Activated naive CD4-positive, alpha-beta T cell treated with anti-CD3 and anti-CD28 coated beads, Interleukin-2, amount 10 ng/mL, durations not matched to agents 7 days and 5 days (primary cell): ENCODE data around the gene CRACDL.
A peak's percentile ranks its signal among the peaks of the same experiment; 100 is the strongest.

ENCODE experiments used
- CTCF ChIA-PET: fragments of 350-600 bp; sonication (Branson Sonifier 250); formaldehyde crosslinking; loops from one replicate; lab custom pipeline; 2021; ENCODE audit warnings: antibody characterized with exemption; lab: Charles Lee
- DNase-seq: peaks from one replicate; pipeline ENCODE4 v3.0.0-alpha.2; 2020
- H3K27ac Mint-ChIP-seq: one replicate; pipeline ENCODE4 v1.8.0; 2021; ENCODE audit warnings: mild to moderate bottlenecking, moderate library complexity, mixed read lengths
- H3K27me3 Mint-ChIP-seq: one replicate; pipeline ENCODE4 v1.8.0; 2021; ENCODE audit warnings: mild to moderate bottlenecking, mixed read lengths
- H3K36me3 Mint-ChIP-seq: one replicate; pipeline ENCODE4 v1.8.0; 2021; ENCODE audit warnings: mixed read lengths
- H3K4me1 Mint-ChIP-seq: one replicate; pipeline ENCODE4 v1.8.0; 2021; ENCODE audit warnings: mixed read lengths
- H3K4me3 Mint-ChIP-seq: one replicate; pipeline ENCODE4 v1.8.0; 2021; ENCODE audit warnings: mild to moderate bottlenecking, moderate library complexity, mixed read lengths
- H3K9me3 Mint-ChIP-seq: one replicate; pipeline ENCODE4 v1.8.0; 2021; ENCODE audit warnings: mixed read lengths

Gene CRACDL

DNA sequence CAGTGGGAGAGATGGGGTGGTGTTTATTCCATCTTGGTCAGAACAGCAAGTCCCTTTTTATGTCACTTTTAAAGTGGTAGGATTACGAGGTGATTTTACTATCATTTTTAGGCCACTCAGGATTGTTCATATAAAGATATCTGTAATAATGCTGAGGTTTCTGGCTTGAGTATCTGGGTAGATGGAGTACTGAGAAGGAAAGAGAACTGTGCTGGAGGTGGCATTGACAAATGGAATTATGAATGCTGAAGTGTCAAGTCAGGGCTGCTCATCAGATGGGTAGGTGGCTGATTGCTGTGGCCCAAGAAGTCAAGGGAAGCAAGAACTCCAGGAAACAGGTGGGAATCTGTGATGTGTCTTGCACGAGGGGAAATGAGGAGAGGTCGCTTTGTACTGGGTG, 119.7 kb downstream of the CRACDL start:
- H3K4me1 Mint-ChIP-seq = peaks cover 2% of the 10 kb centered on the region
- no peak overlapping the region for H3K27ac Mint-ChIP-seq

DNA sequence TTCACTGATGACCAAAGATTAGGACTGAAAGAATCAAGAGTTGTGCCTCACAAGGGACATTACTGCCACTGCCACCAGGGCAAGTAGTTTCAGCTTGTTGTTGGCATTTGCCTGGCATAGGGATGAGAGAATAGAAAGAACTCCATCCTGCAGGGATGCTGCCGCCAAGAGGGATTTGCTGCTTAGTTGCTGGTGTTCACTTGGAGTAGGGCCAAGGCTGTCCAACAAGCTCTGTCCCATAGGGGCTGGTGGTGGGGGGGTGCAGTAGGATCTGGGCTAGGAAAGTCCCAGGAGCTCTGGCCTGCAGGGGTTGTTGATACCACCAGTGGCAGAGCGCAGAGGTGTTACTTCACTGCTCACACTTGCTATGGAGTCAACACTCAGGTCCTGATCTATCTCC, 120.2 kb downstream of the CRACDL start:
- no peak overlapping the region for H3K4me3 Mint-ChIP-seq
- H3K27ac Mint-ChIP-seq = no peak overlapping the region
- CTCF ChIA-PET = no interaction called here

More for the DNA sequence above, 119.7 kb downstream of the CRACDL start:
- Mint-ChIP-seq H3K27me3 (peaks cover 39% of the 10 kb centered on the region), H3K4me3 (no peak overlapping the region), H3K36me3 (no peaks in the 10 kb centered on the region), H3K9me3 (no peaks in the 10 kb centered on the region)
- no peak for DNase-seq
- CTCF ChIA-PET = no interaction called here

DNA sequence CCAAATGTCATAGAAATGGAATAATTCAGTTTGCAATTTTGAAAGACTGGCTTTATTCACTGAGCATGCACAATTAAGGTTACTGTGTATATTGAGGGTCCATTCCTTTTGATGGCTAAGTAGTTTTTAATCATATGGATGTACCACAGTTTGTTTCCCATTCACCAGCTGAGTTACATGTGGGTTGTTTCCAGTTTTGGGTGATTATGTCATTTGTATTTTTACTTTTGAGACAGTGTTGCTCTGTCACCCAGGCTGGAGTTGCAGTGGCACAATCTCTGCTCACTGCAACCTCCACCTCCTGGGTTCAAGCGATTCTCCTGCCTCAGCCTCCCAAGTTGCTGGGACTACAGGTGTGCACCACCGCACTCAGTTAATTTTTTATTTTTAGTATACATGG, 124.3 kb downstream of the CRACDL start:
- CTCF ChIA-PET = no interaction called here
- H3K4me3 Mint-ChIP-seq = no peak overlapping the region
- DNase-seq = no peak
- no peaks in the 10 kb centered on the region for H3K9me3 Mint-ChIP-seq
- H3K4me1 Mint-ChIP-seq = peaks cover 13% of the 10 kb centered on the region
- peaks cover 48% of the 10 kb centered on the region for H3K27me3 Mint-ChIP-seq
- no peaks in the 10 kb centered on the region for H3K36me3 Mint-ChIP-seq
- H3K27ac Mint-ChIP-seq = no peak overlapping the region

More for the DNA sequence above, 120.2 kb downstream of the CRACDL start:
- H3K36me3 Mint-ChIP-seq = no peaks in the 10 kb centered on the region
- no peak for DNase-seq
- peaks cover 2% of the 10 kb centered on the region for H3K4me1 Mint-ChIP-seq
- peaks cover 39% of the 10 kb centered on the region for H3K27me3 Mint-ChIP-seq
- no peaks in the 10 kb centered on the region for H3K9me3 Mint-ChIP-seq

DNA sequence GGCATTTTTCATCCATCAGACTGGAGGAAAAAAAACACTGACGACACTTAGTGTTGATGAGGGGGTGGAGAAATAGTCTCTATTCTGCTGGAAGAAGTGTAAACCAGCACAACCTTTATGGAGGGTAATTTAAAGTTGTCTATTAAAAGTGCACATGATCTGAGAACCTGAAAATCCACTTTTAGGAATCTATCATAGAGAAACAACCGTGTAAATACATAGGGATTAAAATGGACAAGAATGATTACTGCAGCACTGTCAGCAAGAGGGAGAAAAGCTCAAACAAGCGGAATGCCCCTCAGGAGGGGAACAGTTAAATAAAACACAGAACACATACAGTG, 125.5 kb downstream of the CRACDL start:
- no peak for DNase-seq
- no peak overlapping the region for H3K4me3 Mint-ChIP-seq
- CTCF ChIA-PET = no interaction called here
- H3K4me1 Mint-ChIP-seq = peaks cover 14% of the 10 kb centered on the region
- peaks cover 37% of the 10 kb centered on the region for H3K27me3 Mint-ChIP-seq
- no peaks in the 10 kb centered on the region for H3K9me3 Mint-ChIP-seq
- H3K27ac Mint-ChIP-seq = no peak overlapping the region
- H3K36me3 Mint-ChIP-seq = no peaks in the 10 kb centered on the region

DNA sequence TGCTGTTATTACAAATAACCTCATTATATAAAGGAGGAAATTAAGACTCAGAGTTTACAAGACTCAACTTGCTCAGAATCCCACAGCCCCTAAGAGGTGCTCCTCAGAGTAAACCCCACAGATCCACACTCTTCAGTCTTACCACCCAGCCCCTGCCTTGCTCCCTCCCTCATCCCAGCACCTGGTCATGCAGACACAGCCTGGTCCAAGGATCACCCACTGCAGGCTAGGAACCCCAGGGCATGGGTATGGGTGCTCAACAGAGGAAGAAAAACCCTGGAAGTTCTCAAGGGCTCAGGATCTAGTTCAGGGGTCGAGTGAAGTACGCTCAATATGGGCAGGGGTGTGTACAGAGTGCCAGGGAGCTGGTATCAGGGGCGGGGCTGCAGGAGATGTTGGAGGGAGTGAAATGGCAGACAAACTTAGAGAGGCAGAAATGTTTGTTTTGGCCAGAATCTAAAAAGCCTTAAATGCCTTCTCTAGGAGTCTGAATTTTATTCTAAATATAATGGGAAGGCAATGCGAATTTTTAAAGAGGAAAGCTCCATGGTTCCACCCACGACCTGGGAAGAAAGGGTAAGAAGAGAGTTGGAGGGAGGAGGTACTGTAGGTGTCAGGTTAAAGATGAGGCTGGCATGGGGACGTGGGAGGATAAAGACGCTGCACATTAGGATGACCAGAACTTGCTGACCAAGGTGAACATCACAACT, 126.0 kb downstream of the CRACDL start:
- Mint-ChIP-seq H3K27ac (no peak overlapping the region), H3K4me1 (peaks cover 14% of the 10 kb centered on the region), H3K4me3 (no peak overlapping the region), H3K36me3 (no peaks in the 10 kb centered on the region), H3K27me3 (peaks cover 36% of the 10 kb centered on the region), H3K9me3 (no peaks in the 10 kb centered on the region)
- CTCF ChIA-PET = no interaction called here
- DNase-seq = no peak

DNA sequence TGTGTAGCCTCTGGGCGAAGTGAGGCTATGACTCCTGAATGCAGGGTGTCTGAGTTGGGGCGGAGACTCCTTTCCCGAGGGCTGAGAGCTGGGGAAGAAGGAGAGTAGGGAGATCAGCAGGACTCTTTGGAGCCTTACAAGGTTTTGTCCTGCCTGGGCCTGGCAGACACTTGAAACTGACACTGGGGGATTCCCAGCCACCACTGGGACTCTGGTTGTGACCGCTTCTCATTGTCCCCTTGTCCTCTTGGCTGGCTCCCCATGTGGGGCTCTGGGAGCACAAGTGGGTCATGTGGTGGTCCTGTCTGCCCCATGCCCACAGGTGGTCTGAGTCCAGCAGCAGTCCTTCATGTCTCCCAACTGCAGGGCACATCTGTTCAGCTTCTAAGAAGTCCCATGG, 126.9 kb downstream of the CRACDL start:
- CTCF ChIA-PET = no interaction called here
- DNase-seq = no peak
- H3K27ac Mint-ChIP-seq = no peak overlapping the region
- no peaks in the 10 kb centered on the region for H3K36me3 Mint-ChIP-seq
- H3K27me3 Mint-ChIP-seq = peaks cover 36% of the 10 kb centered on the region
- H3K4me1 Mint-ChIP-seq = peaks cover 14% of the 10 kb centered on the region
- no peaks in the 10 kb centered on the region for H3K9me3 Mint-ChIP-seq
- no peak overlapping the region for H3K4me3 Mint-ChIP-seq

DNA sequence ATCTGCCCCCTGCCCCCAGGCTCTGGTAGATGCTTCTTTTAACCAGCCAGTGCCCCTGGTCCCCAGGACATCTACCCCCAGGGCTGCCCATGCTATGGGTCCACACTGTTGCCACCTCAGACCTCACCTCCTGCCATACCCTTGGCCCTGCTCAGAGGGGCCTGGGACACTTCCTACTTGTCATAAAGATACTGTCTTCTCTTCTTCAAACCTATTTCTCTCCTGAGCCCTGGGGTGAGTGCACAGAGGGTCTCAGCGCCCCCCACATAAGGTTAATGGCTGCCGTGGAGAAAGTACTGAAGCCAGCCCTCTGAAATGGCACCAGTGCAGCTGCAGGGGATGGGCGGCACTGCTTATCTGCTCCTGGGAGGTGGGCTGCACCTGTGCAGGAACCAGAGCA, 127.5 kb downstream of the CRACDL start:
- CTCF ChIA-PET = no interaction called here
- Mint-ChIP-seq H3K27me3 (peaks cover 36% of the 10 kb centered on the region), H3K4me3 (no peak overlapping the region), H3K9me3 (no peaks in the 10 kb centered on the region), H3K4me1 (peaks cover 14% of the 10 kb centered on the region), H3K27ac (no peak overlapping the region), H3K36me3 (no peaks in the 10 kb centered on the region)
- DNase-seq = no peak

DNA sequence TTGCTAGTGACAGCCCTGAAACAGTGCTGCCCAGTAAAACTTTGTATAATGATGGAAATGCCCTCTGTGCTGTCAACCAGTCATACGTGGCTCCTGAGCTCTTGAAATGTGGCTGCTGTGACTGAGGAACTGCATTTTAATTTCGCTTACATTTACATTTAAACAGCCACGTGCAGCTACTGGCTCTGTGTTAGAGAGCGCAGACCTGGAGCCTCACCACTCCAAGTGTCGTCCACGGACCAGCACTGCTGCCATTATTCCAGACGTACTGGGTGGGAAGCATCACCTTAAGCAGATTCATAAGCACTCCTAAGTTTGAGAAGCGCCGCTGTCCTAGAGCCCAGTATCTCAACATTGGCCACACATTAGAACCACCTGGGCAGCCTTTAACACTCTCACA, 128.1 kb downstream of the CRACDL start:
- Mint-ChIP-seq H3K27me3 (peaks cover 33% of the 10 kb centered on the region), H3K4me3 (no peak overlapping the region), H3K4me1 (peaks cover 14% of the 10 kb centered on the region), H3K27ac (no peak overlapping the region), H3K9me3 (no peaks in the 10 kb centered on the region), H3K36me3 (no peaks in the 10 kb centered on the region)
- CTCF ChIA-PET = no interaction called here
- DNase-seq = no peak

DNA sequence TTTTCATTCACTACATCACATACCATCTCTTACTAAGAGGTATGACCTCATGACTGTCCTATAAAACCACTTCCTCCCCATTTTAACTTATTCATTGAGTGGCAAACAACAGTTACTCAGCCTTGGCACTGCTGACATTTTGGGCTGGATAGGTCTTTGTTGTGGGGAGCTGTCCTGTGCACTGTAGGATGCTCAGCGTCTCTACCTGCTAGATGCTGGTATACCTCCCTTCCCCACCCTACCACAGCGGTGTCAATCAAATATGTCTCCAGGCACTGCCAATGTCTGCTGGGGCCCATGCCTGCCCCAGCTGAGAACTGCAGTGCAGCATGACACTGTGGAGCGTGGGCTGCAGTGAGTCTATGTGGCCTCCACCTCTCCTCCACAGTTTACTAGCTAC, 128.8 kb downstream of the CRACDL start:
- CTCF ChIA-PET = interaction anchor here (0.8 to 1.3 kb wide), 2 partner anchors 15 to 36 kb away, joined by 3 to 4 read pairs; no protein-coding TSS in a partner anchor
- Mint-ChIP-seq H3K27ac (no peak overlapping the region), H3K4me3 (no peak overlapping the region), H3K9me3 (no peaks in the 10 kb centered on the region), H3K4me1 (peaks cover 14% of the 10 kb centered on the region), H3K36me3 (no peaks in the 10 kb centered on the region), H3K27me3 (peaks cover 33% of the 10 kb centered on the region)
- DNase-seq = peak; percentile 57

DNA sequence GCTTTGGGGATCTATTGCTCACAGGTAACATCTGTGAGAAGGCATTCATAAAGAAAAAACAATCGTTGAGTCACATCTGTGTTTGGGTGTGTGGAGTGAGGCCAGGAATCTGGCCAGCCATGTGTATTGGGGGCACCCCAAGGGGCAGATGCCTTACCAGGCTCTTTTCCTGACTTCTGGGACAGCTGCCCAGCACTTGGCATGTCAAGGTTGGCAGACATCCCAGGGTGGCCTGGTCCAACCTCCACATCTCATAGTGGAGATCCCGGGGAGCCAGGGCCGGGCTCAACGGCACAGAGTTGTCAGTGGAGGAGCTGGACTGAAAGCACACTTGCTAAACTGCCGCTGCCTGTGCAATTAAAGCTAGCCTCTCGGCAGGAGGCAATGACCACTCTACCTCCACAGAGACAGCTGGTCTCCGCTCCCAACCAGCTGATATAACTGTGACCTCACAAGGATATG, 129.8 kb downstream of the CRACDL start:
- DNase-seq = no peak
- CTCF ChIA-PET = interaction anchor here (0.8 to 1.3 kb wide), 2 partner anchors 16 to 35 kb away, joined by 3 to 4 read pairs; no protein-coding TSS in a partner anchor
- no peaks in the 10 kb centered on the region for H3K36me3 Mint-ChIP-seq
- no peaks in the 10 kb centered on the region for H3K9me3 Mint-ChIP-seq
- no peak overlapping the region for H3K27ac Mint-ChIP-seq
- peaks cover 14% of the 10 kb centered on the region for H3K4me1 Mint-ChIP-seq
- H3K4me3 Mint-ChIP-seq = no peak overlapping the region
- H3K27me3 Mint-ChIP-seq = peaks cover 33% of the 10 kb centered on the region

DNA sequence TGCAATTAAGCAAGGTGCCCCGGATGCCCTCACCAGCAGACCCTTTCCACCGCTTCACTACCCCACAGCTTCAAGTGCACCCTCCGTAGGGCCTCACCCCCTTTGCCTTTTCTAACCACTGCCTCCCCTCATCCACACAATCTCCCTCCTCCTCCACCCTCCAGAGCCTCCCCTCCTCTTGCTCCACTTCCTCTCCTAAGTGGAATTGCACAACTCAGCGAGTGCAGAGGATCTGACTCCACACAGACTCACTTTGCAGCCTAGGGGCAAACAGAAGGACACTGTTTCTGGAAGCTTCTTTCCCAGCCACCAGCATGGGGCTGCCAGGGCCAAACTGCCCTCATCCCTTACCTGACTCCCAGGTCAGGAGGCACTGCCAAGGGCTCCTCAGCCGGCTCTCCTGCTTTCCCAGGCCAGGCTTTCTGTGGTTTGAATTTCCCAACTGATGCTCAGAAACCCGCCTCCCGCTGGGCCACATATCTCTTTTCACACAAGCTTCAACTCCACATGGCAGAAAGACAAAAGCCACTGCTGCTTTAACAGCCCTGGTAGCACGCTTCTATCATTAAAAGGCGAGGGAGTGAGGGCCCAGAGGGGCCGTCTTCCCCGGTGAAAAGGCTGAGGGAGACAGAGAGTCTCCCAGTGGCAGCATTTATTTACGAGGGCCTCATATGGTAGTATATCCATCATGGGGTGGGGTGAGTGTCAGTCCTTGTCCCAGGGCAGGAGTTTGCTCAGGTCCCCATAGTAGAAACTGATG, 130.4 kb downstream of the CRACDL start:
- no peaks in the 10 kb centered on the region for H3K9me3 Mint-ChIP-seq
- no peaks in the 10 kb centered on the region for H3K36me3 Mint-ChIP-seq
- CTCF ChIA-PET = no interaction called here
- no peak overlapping the region for H3K4me3 Mint-ChIP-seq
- DNase-seq = no peak
- no peak overlapping the region for H3K27ac Mint-ChIP-seq
- peaks cover 28% of the 10 kb centered on the region for H3K27me3 Mint-ChIP-seq
- H3K4me1 Mint-ChIP-seq = peaks cover 14% of the 10 kb centered on the region

DNA sequence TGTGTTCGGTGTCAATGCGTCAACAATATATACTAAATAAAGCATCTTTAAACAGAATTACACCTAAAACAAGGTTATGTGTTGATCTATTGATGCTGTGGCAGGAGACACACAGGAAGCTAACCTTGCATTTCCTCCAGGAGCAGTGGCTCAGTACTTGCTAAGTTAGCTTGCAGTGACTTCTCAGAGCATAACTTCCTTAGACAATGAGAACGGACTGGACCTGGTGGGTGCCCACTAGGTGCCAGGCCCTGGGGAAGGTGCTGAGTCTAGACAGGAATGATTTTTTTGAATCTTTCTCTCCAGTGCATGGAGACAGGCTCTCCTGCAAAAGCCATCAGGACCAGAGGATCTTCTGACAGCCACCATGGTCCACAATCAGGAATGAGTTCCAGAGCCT, 131.3 kb downstream of the CRACDL start:
- no peak overlapping the region for H3K27ac Mint-ChIP-seq
- no peaks in the 10 kb centered on the region for H3K36me3 Mint-ChIP-seq
- H3K27me3 Mint-ChIP-seq = peaks cover 27% of the 10 kb centered on the region
- CTCF ChIA-PET = no interaction called here
- no peak overlapping the region for H3K4me3 Mint-ChIP-seq
- H3K9me3 Mint-ChIP-seq = no peaks in the 10 kb centered on the region
- DNase-seq = no peak
- H3K4me1 Mint-ChIP-seq = peaks cover 14% of the 10 kb centered on the region

DNA sequence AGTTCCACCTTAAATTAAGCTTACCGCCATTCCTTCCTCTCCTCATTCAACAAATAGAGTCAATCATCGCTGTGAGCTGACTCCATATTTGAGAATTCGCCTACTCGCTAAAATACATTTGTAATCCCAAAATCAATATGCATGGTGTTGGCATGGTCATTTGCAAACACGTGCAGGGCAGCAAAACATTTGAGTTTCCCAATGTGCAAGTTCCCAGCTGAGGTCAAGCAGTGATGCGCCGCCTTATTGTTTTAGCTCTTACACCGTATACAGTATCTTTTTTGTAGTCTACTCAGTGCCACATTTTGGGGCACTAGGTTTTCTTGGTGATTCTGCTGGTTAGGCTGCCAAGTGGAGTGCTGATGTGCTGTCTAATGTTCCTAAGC, 131.8 kb downstream of the CRACDL start:
- DNase-seq = no peak
- Mint-ChIP-seq H3K36me3 (no peaks in the 10 kb centered on the region), H3K27me3 (peaks cover 27% of the 10 kb centered on the region), H3K4me1 (peaks cover 14% of the 10 kb centered on the region), H3K9me3 (no peaks in the 10 kb centered on the region), H3K4me3 (no peak overlapping the region), H3K27ac (no peak overlapping the region)
- CTCF ChIA-PET = no interaction called here

DNA sequence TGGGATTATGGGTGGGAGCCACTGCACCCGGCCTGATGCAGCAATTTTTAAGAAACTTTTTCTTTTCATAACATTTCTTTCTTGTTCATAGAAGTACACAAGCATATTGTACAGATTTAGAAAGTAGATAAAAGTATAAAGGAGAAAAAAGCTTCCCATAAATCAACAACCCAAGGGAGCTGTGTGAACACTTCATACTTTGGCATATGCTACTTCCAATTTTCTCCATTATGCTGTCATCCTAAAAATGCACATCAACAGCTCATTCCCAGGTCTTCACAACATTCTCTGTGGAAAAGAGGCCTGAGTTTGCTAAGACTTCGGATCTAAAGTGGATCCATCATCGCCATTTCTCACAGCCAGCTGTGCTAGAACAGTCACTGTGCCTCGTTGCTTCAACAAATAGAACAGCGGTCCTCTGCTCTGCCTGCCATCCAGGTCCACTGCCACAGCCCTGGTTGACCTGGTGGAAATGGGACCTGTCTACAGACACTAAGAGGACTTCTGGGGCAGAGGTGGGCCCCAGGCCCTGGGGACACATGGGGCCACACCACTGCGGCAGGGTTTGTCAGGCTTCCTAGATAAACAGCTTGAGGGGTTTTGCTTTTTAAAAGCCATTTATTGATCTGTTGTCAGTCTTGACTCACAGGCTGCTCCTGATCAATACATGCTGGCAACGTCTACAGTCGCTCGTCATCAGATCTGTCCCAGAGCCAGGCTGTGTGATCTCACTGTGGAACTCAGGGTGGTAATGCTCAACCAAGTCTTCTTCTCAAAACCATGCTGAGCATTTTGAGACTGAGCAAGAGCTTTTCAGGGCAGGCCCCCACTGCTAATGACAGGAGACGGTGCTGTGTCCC, 132.4 kb downstream of the CRACDL start:
- peaks cover 27% of the 10 kb centered on the region for H3K27me3 Mint-ChIP-seq
- CTCF ChIA-PET = no interaction called here

More for the DNA sequence above, 132.4 kb downstream of the CRACDL start:
- no peak for DNase-seq
- Mint-ChIP-seq H3K9me3 (no peaks in the 10 kb centered on the region), H3K4me1 (peaks cover 14% of the 10 kb centered on the region), H3K4me3 (no peak overlapping the region), H3K36me3 (no peaks in the 10 kb centered on the region), H3K27ac (no peak overlapping the region)
